ENCODE data around the gene HOTAIR.

DNA sequence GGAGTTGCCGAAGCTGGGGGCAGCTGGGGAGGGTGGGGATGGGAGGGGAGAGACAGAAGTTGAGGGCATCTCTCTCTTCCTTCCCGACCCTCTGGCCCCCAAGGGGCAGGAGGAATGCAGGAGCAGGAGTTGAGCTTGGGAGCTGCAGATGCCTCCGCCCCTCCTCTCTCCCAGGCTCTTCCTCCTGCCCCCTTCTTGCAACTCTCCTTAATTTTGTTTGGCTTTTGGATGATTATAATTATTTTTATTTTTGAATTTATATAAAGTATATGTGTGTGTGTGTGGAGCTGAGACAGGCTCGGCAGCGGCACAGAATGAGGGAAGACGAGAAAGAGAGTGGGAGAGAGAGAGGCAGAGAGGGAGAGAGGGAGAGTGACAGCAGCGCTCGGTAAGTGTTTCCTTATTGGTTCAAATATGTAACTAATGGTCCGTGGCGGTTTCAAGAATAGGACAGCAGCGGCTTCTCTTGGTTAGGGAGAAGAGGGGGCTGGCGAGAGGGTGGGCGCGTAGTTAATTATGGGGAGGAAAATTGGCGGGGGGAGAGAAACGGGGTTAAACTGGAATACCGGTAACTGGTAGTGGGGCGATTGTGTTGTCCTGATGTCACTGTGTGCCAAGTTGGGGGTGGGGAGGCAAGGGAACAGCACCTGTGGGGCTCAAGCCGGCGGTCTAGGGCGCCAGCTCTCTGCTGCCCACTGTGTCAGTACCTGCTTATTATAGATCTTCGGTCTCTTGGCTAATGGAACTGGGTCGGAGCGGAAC lies 42.5 kb upstream of the HOTAIR start:
- TF ChIP-seq GATA2 (IDR thresholded peaks at IDR 0.05; ENCODE audit: low read depth, low read length), result no peak
- TF ChIP-seq GATA3 (IDR thresholded peaks at IDR 0.05; ENCODE audit: low read depth, low read length), result no peak

All from SH-SY5Y (cell line).